DOHH2 (cell line): ENCODE data around the gene BAD.

Source experiments
- CTCF ChIP-seq: fragments of 200-600 bp; sonication (generic); IDR thresholded peaks from one replicate; pipeline ENCODE4 v1.5.1; 2014; ENCODE audit warnings: antibody characterized with exemption, mild to moderate bottlenecking, low read depth, low read length; ENCODE audit not compliant: poor library complexity, severe bottlenecking
- EZH2phosphoT487 ChIP-seq: fragments of 200-600 bp; sonication (generic); IDR thresholded peaks from 2 replicates; pipeline ENCODE4 v1.6.1; 2017; ENCODE audit warnings: borderline replicate concordance, mild to moderate bottlenecking, antibody characterized with exemption, low read length, moderate library complexity, mixed read lengths

DNA sequence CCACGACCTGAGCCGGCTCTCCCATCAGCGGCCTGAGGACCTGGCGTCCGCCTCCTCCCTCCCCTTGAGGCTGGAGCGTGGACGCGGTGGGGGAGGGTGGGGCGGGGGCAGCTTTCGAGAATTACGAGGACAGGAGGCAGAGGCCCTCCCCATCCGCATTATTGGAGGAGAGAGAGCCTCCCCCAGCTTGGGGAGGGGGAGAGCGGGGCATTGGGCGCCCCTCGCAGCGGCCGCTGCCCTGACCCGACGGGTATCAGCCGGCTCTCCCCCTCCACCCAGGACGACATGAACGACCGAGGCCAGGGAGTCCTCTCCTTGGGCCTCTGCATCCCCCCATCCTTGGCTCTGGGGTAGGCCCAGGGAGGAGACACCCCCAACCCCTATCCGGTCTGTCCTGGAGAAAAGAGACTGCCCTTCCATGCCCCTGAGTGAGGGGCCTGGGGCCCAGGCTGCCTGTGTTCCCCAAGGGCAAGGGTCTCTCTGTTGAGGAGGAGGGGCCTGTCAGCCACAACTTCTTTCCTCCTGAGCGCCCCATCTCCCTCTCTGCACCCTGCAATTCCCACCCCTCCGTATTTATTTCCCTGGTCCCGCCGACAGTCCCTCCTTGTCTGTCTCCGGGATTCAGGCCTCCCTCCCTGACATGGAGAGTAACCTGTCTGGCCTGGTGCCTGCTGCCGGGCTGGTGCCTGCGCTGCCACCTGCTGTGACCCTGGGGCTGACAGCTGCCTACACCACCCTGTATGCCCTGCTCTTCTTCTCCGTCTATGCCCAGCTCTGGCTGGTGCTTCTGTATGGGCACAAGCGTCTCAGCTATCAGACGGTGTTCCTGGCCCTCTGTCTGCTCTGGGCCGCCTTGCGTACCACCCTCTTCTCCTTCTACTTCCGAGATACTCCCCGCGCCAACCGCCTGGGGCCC, 1.7 kb upstream of the BAD start:
- TF ChIP-seq CTCF (peak; percentile 41), EZH2phosphoT487 (no peak)
